GM21515 (cell line): ENCODE measurements around the gene FYB1.
"Not testable (repeated sequence)": the region's sequence is repeated elsewhere in the genome, so short reads cannot be mapped to it uniquely, and the experiment has no call there.

Source experiments
- ATAC-seq: cut with Tn5 transposase; IDR thresholded peaks from one replicate; pipeline ENCODE4 v1.9.1; 2021; ENCODE audit not compliant: unreplicated experiment

FYB1 gene, protein sequence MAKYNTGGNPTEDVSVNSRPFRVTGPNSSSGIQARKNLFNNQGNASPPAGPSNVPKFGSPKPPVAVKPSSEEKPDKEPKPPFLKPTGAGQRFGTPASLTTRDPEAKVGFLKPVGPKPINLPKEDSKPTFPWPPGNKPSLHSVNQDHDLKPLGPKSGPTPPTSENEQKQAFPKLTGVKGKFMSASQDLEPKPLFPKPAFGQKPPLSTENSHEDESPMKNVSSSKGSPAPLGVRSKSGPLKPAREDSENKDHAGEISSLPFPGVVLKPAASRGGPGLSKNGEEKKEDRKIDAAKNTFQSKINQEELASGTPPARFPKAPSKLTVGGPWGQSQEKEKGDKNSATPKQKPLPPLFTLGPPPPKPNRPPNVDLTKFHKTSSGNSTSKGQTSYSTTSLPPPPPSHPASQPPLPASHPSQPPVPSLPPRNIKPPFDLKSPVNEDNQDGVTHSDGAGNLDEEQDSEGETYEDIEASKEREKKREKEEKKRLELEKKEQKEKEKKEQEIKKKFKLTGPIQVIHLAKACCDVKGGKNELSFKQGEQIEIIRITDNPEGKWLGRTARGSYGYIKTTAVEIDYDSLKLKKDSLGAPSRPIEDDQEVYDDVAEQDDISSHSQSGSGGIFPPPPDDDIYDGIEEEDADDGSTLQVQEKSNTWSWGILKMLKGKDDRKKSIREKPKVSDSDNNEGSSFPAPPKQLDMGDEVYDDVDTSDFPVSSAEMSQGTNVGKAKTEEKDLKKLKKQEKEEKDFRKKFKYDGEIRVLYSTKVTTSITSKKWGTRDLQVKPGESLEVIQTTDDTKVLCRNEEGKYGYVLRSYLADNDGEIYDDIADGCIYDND

GRCh38 chr5:39219437-39219836 is at the start of gene FYB1:
Gene FYB1 (minus strand): TSS chr5:39219563. CDS start chr5:39202960, 16,603 bp downstream.
- no peak for ATAC-seq

DNA sequence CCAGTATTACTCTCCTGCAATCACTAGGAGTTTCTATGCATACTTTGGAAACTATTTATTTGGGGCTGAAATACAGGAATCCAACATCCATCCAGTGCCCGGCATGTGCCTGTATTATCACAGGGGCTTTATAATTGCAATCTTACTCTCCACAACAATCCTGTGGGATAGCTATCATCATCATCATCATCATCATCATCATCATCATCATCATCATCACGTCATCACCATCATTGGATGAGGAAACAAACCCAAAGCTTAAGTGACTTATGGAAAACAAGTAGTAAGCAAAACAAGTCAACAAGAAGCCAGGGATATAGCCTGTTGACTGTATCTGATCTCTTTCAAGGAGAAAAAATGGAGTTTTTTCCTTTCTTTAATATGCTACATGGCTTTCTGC is 47.8 kb upstream of the FYB1 start:
- ATAC-seq: no peak

DNA sequence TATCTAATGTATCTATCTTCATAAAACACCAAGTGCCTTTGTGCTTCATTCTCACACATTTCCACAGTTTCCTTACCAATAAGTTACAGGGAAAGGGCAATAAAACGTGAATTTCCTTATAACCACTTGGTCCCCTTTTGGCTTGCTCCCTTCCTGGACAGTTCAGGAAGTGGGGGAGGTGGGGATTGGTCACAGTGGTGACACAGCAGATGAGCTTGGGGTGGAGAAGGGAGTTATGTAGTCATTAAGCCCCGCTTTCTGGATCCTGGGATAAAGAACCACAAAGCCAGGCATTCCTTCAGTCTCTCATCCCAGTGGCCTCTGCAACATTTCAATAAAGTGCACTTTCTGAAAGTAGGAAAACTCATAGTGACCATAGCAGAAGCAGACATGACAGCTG is 47.1 kb upstream of the FYB1 start:
- ATAC-seq: no peak

GRCh38 chr5:39264528-39264927 is 45.2 kb upstream of the FYB1 start:
- peak; percentile 98 for ATAC-seq

GRCh38 chr5:39262981-39263380 is 43.6 kb upstream of the FYB1 start:
- no peak for ATAC-seq

DNA sequence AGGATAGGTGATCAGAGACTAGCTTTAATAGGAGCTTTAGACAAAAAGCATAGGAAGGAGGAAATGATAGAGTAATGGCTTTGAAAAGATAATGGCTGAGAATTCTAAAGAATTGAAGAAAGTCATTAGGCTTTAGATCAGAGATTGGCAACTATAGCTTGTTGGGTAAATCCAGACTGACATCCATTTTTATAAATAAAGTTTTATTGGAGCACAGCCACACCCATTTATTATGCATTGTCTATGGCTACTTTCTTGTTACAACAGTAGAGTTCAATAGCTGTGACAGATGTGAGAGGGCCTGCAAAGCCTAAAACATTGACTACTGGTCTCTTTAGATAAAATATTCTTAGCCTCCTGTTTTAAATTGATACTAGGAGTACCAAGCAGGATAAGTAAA is 40.7 kb upstream of the FYB1 start:
- no peak for ATAC-seq

DNA sequence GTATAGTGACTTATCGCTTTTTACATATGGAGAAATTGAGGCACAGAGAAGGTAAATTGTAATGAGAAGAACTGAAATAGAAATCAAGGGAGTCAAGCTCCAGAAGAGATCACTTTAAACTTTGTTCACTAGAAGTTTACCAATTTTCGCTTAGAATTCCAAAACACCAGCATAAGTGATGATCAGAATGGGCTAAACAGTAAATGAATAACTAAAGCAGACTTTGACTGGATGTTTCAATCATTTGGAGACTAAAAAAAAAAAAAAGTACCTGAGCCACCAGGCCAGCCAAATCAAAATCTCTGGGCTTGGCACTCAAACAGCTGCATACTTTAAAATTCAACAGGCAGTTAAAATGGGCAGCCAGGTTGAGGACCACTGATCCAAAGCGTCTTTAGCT is 38.2 kb upstream of the FYB1 start:
- no peak for ATAC-seq

DNA sequence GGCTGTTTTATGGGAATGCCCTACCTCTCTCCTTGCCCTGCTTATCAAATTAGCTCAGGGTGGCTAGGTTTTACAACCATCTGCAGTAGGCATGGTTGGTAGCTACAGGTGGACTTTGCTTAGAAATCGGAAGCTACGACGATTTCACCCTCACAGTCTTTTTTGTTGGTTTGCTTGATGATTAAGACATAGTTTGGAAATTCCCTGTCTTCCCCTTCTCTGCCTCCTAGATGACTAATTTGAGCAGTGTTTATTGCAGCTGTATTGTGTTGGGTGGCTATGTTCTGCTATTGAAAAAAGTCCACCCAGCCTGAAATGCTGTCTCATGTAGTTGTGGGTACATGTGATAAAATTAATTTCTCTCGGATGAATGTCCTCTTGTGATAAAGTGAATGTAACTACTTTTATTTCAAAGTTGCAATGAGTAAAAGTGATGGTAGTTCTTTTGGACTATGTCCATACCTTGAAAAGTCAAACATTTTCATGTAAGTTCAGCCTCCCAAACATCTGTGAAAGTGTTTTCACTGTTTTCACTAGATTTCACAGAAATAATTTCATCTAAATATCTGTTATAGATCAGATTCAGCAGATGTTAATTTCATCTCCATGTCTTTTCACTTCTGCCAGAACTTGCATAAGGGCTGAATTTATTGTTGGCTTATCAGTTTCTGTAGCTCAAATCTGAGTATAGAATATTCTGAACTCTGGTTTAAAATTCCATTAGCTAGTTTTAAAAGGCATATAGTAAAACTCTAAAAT is 37.3 kb upstream of the FYB1 start:
- ATAC-seq: no peak

DNA sequence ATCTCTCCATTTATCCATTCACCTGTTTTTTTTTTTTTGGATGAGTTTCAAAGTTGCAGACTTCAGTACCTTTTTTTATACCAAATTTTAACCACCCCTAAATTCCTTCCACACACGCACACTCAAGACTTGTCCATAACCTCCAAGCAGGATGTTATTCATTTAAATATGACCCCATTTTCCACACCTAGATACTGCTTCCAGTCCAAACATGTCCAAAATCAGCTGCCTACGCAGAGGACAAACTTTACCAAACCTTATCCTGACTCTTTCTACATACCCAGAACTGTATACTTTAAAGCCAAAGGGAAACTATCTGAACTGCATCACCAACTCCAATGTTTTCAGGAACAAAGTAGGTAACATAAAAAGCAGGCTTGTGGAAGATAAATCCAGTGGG is 36.0 kb upstream of the FYB1 start:
- no peak for ATAC-seq

DNA sequence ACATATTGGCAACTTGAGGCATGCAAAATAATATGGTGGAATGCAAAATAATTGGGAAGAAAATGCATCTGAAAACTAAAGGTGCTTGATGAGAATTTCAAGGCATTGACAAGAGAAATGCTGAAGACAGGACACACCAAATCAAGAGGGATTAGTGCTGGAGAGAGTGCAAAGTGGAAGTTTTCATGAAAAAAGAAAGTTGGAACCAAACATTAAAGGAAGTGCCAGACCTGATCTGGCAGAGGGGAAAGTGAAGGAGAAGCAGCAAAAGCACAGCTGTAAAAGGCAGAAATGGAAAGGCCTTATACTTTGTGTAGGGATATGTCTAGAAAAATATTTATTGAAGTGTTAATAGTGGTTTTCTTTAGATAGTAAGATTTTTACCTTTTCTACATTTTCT is 35.3 kb upstream of the FYB1 start:
- ATAC-seq: no peak

GRCh38 chr5:39253196-39253595 is 33.8 kb upstream of the FYB1 start:
- no peak for ATAC-seq

GRCh38 chr5:39249564-39250274 is 30.4 kb upstream of the FYB1 start:
- ATAC-seq: no peak

DNA sequence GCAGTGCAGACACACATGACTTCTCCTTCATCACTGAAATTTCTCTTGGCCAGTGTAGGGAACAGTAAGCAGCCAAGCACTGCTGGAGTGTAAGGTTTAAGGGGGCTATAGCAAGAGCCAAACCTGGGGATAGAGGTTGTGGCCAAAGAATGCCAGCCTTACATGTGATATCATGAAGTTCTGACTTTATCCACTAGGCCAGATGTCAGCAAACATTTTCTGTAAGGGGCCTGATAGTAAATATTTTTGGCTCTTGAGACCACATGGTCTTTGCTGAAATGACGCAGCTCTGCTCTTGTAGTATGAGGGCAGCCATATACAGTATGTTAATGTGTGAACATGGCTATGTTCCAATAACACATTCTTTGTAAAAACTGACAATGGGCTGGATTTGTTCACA is 29.7 kb upstream of the FYB1 start:
- ATAC-seq: no peak

- ATAC-seq: no peak
Observed at GRCh38 chr5:39240750-39241149, 21.4 kb upstream of the FYB1 start.

DNA sequence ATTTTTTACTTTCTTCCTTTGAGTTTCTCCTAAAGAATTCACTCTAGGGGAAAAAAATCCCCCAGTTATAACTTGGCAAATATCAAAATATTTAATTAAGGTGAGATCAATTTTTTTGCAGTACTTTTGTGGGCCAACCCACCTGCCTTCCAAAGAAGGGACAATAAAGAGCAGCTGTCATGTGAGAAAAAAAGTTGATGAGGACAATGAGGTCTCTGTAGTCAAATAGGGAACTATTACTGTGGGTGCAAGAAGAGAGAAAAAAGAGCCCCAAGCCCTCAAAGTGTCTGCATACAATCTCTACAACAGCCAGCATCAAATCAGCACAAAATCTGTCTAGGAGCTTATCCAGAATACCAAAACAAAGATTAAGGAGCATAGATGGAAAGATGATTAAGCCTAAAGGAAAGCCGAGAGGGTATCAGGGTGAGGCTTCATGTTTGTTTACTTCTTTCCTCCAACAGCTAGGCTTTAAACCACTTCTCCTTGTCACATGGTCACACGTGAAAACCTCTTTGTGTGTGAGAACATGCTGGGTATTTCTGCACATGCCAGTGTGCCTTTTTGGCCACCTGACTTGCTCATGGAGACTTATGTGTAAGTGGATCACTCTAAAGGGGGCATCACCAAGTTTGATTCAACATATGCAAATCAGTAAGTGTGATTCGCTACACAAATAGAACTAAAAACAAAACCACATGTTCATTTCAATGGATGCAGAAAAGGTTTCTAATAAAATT is 19.2 kb upstream of the FYB1 start:
- ATAC-seq: no peak

GRCh38 chr5:39236718-39237117 is 17.4 kb upstream of the FYB1 start:
- no peak for ATAC-seq

DNA sequence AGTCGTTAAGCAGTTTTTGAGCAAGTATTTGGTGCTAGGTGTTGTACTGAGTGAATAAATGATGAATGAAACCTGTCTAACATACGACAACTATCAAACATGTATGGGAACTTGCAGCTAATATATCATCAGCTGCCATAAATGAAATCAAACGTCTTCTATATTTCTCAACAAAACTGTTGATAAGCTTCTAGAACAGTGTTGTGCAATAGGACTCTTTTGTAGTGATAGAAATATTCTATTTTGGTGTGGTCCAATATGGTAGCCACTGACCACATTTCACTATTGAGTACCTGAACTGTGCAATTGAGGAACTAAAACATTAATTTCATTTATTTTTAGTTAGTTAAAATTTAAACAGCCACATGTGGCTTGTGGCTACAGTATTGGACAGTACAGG is 16.3 kb upstream of the FYB1 start:
- ATAC-seq: no peak

GRCh38 chr5:39234494-39234893 is 15.1 kb upstream of the FYB1 start:
- ATAC-seq: not testable (repeated sequence)

DNA sequence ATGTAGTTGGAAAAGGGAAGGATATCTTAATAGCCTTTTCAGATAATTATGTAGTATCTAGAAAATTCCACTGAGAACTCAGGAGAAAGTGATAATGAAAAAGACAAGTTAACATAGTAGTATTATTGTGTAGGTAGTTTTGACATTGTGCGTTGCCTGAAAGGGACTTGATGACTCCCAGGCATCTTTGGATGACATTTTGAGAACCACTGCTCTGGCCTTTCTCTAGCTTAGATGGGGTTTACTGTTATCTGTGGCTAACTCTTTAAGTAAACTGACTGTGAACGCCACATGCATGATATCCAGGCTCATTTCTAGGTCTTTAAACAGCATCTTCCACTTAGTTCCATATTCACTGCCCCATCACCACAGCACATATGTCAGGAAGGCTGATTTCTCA is 14.4 kb upstream of the FYB1 start:
- ATAC-seq: no peak
